WTC11 (cell line): ENCODE measurements around the gene OR2F1. TPM values are rescaled to one million over a fixed set of nuclear protein-coding genes. Genes with fewer than 3 reads are reported as not detected.

ENCODE experiments used
- ATAC-seq: fragments of 200-7000 bp; cut with Tn5 transposase; 2 replicates; pipeline ENCODE4 v1.10.0; 2021; ENCODE audit warnings: mild to moderate bottlenecking, moderate library complexity
- CTCF ChIA-PET: fragments of 300-600 bp; sonication (Branson Sonifier 250); formaldehyde crosslinking; loops from one replicate; lab custom pipeline; 2021; ENCODE audit warnings: antibody characterized with exemption; lab: Charles Lee
- POLR2A ChIA-PET: fragments of 350-600 bp; sonication (Branson Sonifier 250); formaldehyde crosslinking; loops from one replicate; lab custom pipeline; 2021; ENCODE audit warnings: antibody characterized with exemption; lab: Charles Lee
- DNase-seq: peaks from one replicate; pipeline ENCODE4 v3.0.0; 2021; ENCODE audit warnings: low spot score
- H3K27ac Mint-ChIP-seq: 2 replicates; pipeline ENCODE4 v1.8.0; 2021; ENCODE audit warnings: mixed read lengths
- H3K27me3 Mint-ChIP-seq: 2 replicates; pipeline ENCODE4 v1.8.0; 2021; ENCODE audit warnings: low read depth, mild to moderate bottlenecking, moderate library complexity, mixed read lengths
- H3K36me3 Mint-ChIP-seq: 2 replicates; pipeline ENCODE4 v1.8.0; 2021; ENCODE audit warnings: mixed read lengths
- H3K4me1 Mint-ChIP-seq: 2 replicates; pipeline ENCODE4 v1.8.0; 2022; ENCODE audit warnings: mixed read lengths
- H3K4me3 Mint-ChIP-seq: 2 replicates; pipeline ENCODE4 v1.8.0; 2021; ENCODE audit warnings: mild to moderate bottlenecking, moderate library complexity, mixed read lengths
- H3K9me3 Mint-ChIP-seq: 2 replicates; pipeline ENCODE4 v1.8.0; 2021; ENCODE audit warnings: mixed read lengths
- AR ChIP-seq: fragments of 250-450 bp; sonication (Bioruptor Pico); IDR thresholded peaks from 2 replicates; pipeline ENCODE4 v1.9.0; 2021; ENCODE audit warnings: mild to moderate bottlenecking
- E2F4 ChIP-seq: sonication (generic); formaldehyde crosslinking; IDR thresholded peaks from 2 replicates; pipeline ENCODE4 v1.8.1; 2022; ENCODE audit warnings: low read depth, mild to moderate bottlenecking, moderate library complexity, missing genetic modification reagents, borderline replicate concordance
- GTF2I ChIP-seq: fragments of 250-450 bp; sonication (Bioruptor Pico); conservative IDR thresholded peaks from 2 replicates; pipeline ENCODE4 v1.4.0; 2021; ENCODE audit warnings: mild to moderate bottlenecking
- HMGA2 ChIP-seq: fragments of 250-450 bp; sonication (Bioruptor Pico); IDR thresholded peaks from 2 replicates; pipeline ENCODE4 v1.4.0; 2021; ENCODE audit warnings: mild to moderate bottlenecking, moderate library complexity
- HMGXB4 ChIP-seq: sonication (generic); formaldehyde crosslinking; IDR thresholded peaks from 2 replicates; pipeline ENCODE4 v1.8.1; 2023; ENCODE audit warnings: mild to moderate bottlenecking, moderate library complexity, missing genetic modification reagents
- NR1H2 ChIP-seq: sonication (generic); formaldehyde crosslinking; IDR thresholded peaks from 2 replicates; pipeline ENCODE4 v1.9.0; 2021; ENCODE audit warnings: mild to moderate bottlenecking, moderate library complexity, missing genetic modification reagents
- OVOL2 ChIP-seq: fragments of 250-450 bp; sonication (Bioruptor Pico); IDR thresholded peaks from 2 replicates; pipeline ENCODE4 v1.9.0; 2021; ENCODE audit warnings: mild to moderate bottlenecking, borderline replicate concordance
- PRDM15 ChIP-seq: sonication (generic); formaldehyde crosslinking; IDR thresholded peaks from 2 replicates; pipeline ENCODE4 v1.8.0; 2022; ENCODE audit warnings: missing genetic modification reagents
- PRRX2 ChIP-seq: fragments of 250-450 bp; sonication (Bioruptor Pico); IDR thresholded peaks from 2 replicates; pipeline ENCODE4 v1.8.0; 2021; ENCODE audit warnings: mild to moderate bottlenecking
- RELA ChIP-seq: sonication (generic); formaldehyde crosslinking; IDR thresholded peaks from 2 replicates; pipeline ENCODE4 v1.8.1; 2022; ENCODE audit warnings: missing genetic modification reagents, mild to moderate bottlenecking, borderline replicate concordance
- TEAD4 ChIP-seq: sonication (generic); formaldehyde crosslinking; IDR thresholded peaks from 2 replicates; pipeline ENCODE4 v1.8.0; 2022; ENCODE audit warnings: mild to moderate bottlenecking, missing genetic modification reagents
- total RNA-seq: library from RNA; stranded (reverse); gene quantifications from 3 replicates; pipeline ENCODE4 v1.2.3, GENCODE V29; 2021
- TF ChIP-seq, protein P1 (sequence below): sonication (generic); formaldehyde crosslinking; IDR thresholded peaks from 2 replicates; pipeline ENCODE4 v1.8.1; 2023; ENCODE audit warnings: mild to moderate bottlenecking, missing genetic modification reagents, borderline replicate concordance
- TF ChIP-seq, protein P2 (sequence below): fragments of 250-450 bp; sonication (Bioruptor Pico); conservative IDR thresholded peaks from 2 replicates; pipeline ENCODE4 v1.9.0; 2021; ENCODE audit warnings: mild to moderate bottlenecking

The OR2F1 gene
- total RNA-seq, 1 experiment from 2014 or later = not detected

DNA sequence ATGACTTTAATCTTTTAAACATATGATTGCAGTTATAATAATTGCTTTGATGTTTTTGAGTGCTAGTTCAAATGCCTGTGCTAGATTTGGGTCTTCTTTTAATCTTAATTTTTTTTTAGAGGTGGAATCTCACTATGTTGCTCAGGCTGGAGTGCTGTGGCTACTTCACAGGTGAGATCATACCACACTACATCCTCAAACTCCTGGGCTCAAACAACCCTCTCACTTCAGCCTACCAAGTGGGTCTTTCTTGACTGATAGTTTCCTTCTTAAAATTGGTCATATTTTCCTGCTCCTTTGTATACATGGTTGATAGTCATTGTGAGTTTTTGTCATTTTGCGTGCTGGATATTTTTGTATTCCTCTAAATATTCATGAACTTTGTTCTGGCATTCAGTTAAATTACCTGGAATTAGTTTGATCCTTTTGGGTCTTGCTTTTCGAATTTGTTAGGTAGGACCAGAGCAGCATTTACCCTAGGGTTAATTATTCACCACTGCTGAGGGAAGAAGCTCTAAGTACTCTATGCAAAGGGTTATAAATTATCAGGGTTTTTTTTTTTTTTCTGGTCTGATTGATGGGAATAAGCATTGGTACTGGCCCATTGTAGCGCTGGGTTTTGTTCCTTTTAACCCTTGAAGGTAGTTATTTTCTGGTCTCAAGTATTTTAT lies 40.6 kb upstream of the OR2F1 start (continued):
- TF ChIP-seq, protein P1, sequence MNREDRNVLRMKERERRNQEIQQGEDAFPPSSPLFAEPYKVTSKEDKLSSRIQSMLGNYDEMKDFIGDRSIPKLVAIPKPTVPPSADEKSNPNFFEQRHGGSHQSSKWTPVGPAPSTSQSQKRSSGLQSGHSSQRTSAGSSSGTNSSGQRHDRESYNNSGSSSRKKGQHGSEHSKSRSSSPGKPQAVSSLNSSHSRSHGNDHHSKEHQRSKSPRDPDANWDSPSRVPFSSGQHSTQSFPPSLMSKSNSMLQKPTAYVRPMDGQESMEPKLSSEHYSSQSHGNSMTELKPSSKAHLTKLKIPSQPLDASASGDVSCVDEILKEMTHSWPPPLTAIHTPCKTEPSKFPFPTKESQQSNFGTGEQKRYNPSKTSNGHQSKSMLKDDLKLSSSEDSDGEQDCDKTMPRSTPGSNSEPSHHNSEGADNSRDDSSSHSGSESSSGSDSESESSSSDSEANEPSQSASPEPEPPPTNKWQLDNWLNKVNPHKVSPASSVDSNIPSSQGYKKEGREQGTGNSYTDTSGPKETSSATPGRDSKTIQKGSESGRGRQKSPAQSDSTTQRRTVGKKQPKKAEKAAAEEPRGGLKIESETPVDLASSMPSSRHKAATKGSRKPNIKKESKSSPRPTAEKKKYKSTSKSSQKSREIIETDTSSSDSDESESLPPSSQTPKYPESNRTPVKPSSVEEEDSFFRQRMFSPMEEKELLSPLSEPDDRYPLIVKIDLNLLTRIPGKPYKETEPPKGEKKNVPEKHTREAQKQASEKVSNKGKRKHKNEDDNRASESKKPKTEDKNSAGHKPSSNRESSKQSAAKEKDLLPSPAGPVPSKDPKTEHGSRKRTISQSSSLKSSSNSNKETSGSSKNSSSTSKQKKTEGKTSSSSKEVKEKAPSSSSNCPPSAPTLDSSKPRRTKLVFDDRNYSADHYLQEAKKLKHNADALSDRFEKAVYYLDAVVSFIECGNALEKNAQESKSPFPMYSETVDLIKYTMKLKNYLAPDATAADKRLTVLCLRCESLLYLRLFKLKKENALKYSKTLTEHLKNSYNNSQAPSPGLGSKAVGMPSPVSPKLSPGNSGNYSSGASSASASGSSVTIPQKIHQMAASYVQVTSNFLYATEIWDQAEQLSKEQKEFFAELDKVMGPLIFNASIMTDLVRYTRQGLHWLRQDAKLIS = no peak
- no peak for TF ChIP-seq RELA (CRISPR knock-in tag)
- no peak for TF ChIP-seq PRDM15 (CRISPR knock-in tag)
- TF ChIP-seq OVOL2 = no peak
- TF ChIP-seq HMGA2 (CRISPR knock-in tag) = no peak
- TF ChIP-seq, all 79 proteins: peak for 0

DNA sequence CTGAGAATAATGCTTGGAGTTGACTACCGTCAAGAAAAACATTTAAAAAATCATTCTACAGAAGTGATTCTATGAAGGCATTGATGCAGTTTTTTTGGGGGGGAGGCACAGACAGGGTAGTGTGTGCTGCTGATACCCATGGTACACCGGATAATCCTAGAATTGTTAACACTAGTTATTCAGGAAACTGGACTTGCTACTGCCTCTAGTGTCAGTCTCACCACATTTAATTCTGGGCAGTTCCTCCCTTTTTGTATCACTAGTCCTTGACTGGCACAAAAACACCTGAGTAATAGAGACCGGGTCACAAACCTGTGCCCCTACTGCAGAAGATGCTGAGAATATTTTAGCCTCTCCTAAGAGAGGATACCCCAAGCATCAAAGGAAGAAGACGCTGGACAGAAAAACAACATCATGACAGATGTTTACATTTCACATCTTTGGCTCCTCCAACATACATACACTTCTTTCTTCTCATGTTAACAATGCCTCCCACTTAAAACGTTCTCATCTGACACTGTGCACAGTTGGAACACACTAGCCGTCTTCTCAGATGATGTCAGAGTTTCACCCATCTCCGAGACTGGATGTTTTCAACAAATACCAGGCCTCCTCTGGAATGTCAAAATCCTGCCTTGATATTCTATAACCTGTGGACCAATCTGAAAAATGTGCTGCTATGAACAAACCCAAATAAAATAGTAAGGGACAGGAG lies 39.5 kb upstream of the OR2F1 start:
- ATAC-seq (no peak), DNase-seq (no peak)
- Mint-ChIP-seq H3K9me3 (peaks cover 10% of the 10 kb centered on the region), H3K27ac (no peak overlapping the region), H3K27me3 (no peaks in the 10 kb centered on the region), H3K4me3 (no peak overlapping the region), H3K36me3 (no peaks in the 10 kb centered on the region), H3K4me1 (no peaks in the 10 kb centered on the region)
- POLR2A ChIA-PET = no interaction called here
- CTCF ChIA-PET = interaction anchor here (1.0 kb wide), 1 partner anchor 13 kb away, joined by 3 read pairs; the partner anchor contains the start of gene TCAF1
- TF ChIP-seq E2F4 (CRISPR knock-in tag) (no peak), PRRX2 (CRISPR knock-in tag) (no peak), AR (CRISPR knock-in tag) (no peak), HMGXB4 (no peak), NR1H2 (CRISPR knock-in tag) (no peak), TEAD4 (CRISPR knock-in tag) (no peak), PRDM15 (CRISPR knock-in tag) (no peak), GTF2I (no peak)
- TF ChIP-seq, protein P2, sequence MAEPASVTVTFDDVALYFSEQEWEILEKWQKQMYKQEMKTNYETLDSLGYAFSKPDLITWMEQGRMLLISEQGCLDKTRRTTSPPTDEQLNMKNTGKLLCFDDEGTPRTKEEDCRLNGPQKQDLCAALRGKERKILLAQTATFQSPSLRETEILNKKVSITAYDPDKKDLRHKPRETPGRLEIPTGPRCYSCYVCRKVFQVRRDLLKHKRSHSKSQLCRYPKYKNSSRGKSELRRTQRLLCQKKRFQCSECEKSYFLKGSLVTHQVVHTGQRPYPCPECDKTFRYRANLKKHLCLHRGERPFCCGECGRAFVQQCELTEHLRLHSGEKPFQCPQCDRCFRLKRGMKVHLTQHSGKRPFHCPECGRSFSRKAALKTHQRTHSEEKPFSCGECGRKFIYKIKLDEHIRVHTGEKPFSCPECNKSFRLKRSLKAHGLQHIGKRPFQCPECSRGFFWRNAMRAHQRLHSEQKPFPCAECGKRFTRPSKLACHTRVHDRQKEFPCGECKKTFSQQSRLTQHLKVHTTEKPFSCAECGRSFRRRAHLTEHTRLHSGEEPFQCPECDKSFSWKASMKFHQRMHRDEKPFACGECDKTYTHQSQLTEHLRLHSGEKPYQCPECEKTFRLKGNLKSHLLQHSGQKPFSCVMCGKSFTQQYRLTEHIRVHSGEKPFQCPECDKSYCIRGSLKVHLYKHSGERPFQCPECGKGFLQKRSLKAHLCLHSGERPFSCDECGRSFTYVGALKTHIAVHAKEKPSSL = no peak
